ENCODE results near the gene CHRNA4.

The CHRNA4 gene

DNA sequence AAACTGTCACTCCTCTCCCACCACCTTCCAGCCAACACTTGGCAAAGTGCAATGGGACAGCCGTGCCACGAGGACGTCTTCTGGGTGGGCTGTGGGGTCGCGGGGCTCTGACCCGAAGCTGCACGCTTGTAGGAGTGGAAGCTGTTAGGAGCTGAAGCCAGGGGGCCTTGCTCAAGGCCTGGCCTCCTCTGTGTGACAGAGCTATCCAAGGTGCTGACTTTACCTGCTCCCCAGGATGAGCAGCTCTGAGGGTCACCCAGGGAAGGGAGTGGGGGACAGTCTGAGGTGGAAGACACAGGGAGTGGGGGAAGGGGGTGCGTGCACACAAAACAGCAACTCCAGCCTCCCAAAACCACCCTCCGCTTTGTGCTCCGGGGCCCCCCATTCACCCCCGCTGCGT, 17.5 kb upstream of the CHRNA4 start:
- no peak for DNase-seq

DNA sequence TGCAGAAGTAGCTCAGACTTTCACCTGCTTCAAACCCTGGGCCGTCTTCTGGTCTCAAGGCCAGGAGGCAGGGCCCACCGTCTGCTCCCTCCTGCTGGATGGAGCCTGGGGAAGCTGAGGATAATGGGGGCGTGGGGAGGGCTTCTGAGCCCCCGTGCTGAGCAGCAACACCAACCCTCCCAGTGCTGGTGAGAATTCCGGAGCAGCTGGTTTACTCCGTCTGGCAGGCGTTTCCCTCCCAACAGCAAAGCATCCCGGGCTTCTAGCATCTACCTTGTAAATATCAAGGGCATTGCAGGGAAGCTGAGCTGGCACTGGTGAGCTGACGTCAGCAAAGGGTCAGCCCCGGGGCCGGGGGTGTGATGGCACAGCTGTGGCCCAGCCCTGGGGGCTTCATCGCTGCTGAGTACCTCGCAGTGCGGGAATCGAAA, 16.8 kb upstream of the CHRNA4 start:
- no peak for DNase-seq

DNA sequence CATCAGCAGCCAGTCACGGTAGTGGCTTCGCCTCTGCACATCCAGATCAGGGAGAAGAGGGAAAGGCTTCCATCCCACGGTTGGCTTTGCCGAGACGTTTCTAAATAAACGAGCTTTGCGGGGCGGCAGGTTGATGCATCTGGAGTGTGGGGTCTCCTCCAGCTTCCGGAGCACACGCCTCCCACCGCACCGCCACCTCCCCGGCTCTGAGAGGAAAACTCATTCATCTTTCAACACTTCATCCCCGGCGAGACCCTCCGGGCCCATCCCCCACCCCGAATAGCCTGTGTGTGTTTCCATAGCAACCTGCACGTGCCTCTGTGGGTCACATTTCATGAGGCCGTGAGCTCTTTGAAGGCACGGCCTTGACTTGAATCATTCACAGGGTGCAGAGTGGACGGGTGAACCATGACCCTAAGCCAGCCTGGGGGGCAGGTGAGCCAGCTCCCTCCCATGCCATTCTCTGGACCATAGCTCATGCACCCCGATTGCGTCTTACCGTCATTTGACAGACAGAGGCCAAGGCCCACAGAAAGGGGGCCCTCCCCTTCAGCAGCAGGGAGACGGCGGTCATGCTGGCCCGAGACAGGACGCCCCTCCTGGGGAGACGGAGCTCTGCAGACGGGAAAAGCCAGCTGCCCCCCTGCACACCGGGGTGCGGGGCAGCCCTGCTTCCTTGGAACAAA, 16.2 kb upstream of the CHRNA4 start:
- peak; percentile 76 for DNase-seq

DNA sequence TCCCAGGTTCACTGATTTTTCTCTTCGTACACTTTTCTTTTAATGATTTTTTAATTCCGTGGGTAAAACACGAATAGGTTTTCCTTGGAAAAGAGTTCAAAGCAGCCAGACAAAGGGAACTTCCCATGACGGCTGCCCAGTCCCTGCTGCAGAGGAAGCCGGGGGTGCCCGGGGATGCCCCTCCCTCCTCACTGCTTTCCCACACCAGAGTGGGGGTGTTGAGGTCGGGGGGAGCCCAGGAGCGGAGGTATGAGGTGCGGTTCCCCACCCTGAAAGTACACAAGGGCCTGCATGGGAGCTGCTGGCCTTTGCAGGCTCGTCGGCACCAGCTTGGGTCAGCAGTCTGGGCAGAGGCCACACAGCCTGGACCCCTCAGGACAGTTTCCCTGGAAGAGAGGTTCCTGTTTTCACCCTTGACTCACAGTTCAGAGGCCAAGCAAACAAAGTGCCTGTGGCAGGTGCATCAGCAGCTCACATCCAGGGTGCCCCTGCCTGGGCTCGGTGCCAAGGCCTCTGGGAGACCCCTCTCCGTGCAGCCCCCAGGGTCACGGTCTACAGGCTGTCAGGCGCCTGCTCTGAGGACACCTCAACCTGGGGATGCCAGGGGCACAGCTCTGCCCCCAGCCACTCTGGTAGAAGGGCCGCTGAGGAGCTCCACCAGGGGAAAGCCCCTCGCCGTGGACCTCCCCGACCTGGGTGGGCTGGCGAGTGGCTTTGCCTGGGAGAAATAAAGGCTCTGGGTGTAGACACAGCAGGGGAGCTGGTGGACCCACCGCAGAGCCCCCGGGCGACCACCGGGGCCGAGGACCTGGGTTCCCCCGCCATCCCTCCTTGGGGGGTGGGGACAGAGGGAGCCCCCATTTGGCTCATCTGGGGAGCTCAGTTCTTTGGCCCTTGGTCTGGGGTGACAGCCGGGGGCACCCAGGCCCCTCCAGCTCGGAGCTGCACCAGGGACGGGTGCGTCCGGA, 15.4 kb upstream of the CHRNA4 start:
- DNase-seq: no peak

DNA sequence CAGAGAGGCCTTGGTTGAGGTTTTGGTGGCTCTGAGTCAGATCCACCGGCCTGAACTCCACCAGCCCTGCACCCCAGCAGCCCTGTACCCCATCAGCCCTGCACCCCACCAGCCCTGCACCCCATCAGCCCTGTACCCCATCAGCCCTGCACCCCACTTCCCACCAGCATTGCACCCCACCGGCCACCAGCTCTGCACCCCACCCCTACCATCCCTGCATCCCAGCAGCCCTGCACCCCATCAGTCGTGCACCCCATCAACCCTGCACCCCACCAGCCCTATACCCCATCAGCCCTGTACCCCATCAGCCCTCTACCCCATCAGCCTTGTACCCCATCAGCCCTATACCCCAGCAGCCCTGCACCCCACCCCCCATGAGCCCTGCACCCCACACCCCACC, 14.3 kb upstream of the CHRNA4 start:
- DNase-seq: no peak

DNA sequence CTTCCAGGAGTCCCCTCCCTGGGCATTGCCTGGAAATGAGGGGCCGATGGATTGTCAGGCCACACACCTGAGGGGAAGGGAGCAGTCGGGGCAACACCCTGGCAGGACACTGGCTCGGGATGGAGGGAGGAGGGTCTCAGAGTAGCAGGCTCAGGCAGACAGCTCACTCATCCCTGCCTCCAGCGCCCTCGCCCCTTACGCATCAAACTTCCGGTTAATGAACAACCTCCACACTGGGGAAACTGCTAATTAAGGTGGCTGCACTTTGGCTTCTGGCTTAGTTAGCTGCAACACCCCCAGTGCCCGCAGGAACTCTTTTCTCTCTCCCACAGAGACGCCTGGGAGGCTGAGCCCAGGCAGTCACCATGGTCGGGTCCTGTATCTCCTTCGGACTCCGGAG, 13.4 kb upstream of the CHRNA4 start:
- peak; percentile 41 for DNase-seq

DNA sequence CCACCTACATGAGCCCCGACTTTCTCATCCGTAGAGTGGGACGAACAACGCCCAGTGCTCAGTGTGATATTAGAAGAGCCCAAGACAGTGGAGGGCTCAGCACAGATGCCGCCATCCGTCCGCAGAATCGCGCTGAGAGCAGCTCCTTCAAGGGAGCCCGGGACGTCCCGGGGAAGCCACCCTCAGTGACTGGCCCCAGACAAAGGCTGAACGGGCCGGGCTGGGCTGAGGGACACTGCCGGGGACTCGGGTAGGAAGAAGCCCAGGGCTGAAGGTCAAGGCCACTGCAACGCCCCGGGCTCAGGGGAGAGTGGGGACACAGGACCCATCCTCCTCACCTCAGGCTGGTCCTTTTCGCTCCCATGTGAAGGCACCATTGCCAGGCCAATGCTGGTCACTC, 12.8 kb upstream of the CHRNA4 start:
- no peak for DNase-seq

DNA sequence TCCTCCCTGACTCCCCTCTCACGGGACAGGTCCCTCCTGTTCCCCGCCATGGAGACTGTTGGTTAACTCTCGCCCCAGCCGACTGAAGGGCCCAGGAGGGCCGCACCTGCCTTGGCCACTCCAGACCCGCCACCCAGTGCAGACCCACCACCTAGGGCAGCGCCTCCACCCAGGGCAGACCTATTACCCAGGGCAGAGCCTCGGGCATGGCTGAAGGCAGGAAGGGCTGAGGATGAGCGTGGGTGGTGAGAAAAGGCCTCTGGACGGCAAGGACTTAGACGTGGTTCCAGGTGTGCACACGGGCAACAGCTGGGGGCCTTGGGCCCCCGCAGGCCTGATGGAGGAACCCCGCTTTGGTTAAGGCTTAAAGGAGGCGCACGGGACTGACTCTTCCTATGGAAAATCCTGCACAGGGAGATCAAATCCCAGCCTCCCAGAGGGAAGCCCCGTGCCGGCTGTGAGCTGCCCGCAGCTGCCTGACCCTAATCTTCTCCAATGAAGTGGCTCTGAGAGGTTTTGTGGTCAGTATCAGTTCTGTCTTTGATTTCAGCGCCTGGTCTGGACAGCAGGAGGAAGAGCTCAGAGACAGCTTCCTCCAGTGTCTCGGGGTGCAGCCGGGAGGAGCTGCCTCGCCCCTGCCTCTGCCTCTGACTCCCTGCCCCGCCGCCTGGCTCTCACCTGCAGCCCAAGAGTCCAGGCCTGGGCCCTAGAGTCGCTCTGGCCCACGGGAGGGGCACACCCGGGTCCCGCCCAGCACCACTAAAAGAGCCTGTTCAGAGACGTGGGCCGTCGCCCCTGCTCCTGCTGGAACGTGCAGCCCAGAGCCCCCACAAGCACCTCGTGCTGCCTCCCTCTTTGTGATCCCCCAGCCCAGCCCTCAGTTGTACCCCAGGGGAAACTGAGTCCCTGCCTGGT, 12.1 kb upstream of the CHRNA4 start:
- DNase-seq: no peak

DNA sequence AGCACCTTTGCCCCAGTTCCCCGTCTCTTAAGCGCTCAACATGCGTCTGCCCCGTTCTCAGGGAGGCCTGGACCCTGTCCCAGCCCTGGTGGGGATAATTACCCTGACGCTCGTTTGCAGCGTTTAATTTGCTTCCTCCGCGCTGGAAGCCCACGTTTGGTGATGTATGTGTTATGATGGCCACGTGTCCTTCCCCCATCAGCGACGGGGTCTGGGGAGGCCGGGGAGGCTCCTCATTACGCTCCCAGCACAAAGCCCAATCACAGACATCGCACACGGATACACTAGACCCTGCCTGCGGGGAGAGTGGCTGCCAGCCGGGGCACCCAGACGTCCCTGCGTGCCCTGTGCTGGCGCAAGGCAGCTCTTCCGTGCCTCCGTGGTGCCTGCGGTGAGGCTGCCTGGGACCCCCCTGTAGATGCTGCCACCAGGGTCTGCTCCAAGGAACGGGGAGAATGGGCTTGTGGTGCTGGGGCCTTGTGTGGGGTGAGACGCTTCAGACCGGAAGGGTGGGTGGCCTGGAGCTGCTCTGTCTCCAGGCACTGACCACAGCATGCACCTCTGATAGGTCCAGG, 10.2 kb upstream of the CHRNA4 start:
- DNase-seq: no peak

DNA sequence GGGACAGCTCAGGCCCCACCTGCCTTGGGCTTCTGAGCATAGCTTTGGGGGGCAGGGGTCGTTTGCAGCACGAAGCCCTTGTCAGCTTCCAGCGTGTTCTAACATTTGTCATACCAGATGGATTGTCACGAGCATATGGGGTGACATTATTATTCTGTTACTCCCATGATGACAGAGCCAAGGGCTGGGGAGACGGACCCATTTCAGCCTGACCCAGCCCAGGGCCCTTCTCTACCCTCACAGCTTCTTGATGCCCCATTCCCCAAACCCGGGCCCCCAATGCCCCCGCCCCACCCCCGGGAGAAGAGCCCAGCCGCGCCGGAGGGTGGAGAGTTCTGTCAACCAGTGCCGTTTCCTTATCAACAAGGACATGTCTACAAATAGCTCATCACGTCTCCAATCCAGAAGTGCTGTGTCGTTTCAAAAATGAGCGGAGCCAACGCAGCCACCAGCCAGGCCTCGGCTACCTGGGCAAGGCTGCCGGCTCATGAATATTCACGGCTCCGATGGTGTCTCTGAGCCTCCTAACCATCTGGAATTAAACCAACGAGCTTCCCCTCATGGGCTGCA, 9.6 kb upstream of the CHRNA4 start:
- DNase-seq: no peak

DNA sequence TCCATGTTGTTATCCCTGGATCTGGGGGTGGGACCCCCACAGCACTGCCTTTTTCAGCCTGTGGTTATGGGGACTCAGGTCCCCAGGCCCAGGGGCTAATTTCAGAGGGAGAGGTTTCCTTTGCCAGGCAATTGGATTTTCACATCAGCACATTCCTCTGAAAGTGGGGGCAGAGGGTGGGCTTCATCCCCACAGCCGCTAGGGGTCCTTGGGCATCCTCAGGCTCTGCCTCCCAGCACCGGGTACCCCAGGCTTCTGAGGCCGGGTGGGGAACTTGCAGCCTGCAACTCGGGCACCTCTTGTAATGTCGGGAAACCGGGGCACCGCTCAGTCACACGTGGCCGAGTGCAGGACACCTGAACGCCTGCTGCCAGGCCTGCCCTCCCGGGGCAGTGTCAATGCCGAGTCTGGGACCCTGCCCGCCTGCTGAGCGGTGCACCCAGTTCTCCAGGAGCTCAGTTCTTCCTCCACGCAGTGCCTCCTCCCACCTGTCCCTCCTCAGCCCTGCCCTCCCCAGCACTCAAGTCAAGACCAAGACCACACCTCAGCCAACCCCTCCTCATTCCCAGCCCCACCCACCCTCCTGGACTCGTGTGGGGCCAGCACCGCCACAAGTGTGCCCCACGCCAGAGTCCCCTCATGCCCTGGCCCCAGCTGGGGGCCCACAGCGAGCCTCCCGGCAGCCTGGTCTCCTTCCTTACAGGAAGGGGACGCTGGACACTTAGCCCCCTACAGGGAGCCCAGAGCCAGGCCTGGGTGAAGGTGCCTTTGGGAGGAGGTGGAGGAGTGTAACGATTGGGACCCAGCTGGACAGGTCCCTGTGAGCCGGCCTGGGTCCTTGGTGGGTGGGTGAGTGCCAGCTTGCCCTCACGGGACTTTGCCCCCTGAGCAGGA, 8.8 kb upstream of the CHRNA4 start:
- DNase-seq: no peak

DNA sequence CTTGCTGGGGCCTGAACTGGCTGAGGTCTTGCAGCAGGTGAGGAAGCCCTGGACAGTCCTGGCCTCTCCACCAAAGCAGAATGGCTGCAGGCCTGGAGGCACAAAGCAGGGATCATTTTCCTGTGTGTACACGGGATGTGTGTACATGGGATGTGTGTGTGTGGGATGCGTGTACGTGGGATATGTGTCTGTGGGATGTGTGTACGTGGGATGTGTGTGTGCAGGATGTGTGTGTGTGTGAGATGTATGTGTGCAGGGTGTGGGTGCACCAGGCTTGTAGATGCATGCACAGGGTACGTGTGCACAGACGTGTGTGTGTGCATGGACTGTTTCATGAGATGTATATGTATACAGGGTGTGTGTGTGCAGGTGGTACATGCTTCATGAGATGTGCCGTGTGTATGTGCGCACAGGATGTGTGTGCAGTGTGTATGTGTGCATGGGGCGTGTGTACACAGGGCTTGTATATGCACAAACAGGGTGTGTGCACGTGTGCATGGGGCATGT, 7.9 kb upstream of the CHRNA4 start:
- DNase-seq: no peak

DNA sequence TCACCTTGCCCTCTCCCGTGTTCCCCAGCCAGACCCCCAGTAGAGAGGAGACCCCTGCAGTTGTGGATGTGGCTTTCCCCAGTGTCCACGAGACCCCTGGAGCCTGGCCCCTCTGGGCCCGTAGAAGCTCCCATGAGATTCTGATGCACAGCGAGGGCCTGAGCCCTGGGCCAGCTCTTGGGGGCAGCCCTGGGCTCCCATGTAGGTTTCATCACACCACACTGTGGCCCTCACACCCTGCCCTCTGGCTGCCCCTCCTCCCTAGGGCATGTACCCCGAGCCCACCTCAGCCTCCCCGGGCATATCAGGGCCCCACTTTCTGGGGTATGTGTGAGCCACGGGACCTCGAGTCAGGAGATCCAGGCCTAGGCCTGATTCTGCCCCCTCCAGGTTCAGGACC, 7.0 kb upstream of the CHRNA4 start:
- no peak for DNase-seq

DNA sequence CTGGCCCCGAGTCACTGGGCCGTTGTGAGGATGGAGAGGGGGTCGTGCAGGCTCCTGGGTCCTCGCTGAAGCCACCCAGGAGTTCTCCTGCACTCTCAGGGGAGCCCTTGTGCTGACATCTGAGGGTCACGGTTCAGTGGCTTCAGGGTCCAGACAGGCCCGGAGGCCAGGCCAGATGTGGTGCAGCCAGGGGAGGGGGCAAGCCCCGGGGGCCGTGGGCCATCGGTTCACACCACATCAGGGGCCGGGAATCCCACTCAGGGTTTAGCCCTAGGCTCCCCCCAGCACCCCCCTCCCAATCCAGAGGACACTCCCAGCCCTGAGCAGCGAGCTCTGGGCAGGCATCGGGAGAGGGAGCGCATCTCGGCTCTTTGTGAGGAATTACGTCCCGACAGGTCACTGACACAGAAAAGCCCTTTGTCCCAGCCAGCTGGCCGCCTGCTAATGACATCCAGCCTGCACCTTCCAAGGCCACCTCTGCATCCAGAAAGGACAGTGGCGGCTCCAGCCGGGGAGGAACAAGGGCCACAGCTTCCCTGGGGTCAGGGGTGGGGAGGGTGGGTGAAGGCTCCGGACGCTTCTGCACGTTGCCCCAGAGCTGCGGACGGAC, 6.4 kb upstream of the CHRNA4 start:
- DNase-seq: no peak

DNA sequence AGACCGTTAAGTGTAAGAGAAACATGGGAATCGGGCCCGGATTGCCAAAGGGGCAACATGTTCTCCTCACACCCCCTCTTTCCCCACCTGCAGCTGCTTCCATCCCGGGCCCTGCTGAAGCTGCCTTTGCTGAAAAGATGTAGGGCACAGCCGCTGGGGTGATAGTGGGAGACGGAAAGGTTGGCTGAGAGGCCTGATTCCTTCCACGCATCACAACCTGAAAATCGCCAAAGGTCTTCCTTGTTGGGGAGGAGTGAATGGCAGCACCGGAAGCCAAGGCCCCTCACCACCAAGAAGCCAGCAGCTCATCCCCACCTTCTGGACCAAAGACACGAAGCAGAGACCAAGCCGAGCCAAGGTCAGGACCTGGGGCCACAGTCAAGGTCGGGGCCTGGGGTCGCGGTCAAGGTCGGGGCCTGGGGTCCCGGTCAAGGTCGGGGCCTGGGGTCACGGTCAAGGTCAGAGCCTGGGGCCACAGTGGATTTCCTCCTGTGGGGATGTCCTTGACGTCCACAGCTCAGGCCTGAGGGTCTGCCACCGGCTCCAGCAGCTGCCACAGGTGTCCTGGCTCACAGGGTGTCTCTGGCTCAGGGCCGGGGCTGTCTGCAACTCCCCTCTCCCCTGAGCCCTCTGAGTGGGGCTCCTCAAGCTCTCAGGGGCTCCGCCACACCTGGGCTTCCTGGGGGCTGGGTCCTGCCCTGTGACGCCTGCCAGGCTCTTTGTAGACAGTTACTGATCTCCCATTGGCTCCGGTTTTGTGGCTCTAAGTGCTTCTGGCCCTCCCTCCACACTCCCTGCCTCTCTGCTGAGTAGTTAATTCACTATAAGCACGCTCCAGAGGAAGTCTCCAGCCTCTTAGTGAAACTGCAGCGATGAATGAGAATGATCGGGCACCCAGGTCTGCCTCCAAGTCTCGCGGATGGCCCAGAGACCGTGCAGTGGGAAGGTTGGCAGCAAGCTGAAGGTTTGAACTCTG, 5.5 kb upstream of the CHRNA4 start:
- peak; percentile 28 for DNase-seq

DNA sequence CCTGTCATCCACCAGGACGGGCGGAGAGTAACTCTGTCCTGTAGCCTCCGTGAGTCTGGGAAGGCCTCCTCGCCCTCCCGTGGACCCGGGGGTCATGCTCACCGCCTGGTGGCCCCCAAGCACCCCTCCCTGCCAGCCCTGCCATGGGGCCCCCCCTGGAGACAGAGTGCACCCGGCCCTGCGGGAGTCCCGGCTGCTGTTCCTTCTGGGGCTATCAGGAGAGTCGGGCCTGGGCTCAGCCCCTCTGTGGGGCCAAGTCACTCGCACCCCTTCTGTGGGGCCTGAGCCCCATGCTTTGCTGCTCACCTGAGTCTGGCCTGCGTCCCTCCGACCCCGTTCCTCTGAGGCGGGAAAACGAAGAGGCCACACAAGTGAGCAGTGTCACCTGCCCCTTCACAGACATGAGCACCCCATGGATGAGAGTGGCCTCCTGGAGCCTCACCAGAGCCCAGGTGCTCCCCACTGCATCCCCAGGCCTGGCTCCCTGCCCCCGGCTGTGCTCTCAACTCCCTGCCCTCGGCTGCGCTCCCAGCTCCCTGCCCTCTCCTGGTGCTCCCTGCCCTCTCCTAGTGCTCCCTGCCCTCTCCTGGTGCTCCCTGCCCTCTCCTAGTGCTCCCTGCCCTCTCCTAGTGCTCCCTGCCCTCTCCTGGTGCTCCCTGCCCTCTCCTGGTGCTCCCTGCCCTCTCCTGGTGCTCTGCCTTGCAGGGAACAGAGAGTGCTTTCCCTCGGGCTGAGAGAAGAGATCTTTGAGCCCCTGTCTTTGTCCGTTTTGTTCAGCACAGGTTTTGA, 4.6 kb upstream of the CHRNA4 start:
- DNase-seq: no peak

DNA sequence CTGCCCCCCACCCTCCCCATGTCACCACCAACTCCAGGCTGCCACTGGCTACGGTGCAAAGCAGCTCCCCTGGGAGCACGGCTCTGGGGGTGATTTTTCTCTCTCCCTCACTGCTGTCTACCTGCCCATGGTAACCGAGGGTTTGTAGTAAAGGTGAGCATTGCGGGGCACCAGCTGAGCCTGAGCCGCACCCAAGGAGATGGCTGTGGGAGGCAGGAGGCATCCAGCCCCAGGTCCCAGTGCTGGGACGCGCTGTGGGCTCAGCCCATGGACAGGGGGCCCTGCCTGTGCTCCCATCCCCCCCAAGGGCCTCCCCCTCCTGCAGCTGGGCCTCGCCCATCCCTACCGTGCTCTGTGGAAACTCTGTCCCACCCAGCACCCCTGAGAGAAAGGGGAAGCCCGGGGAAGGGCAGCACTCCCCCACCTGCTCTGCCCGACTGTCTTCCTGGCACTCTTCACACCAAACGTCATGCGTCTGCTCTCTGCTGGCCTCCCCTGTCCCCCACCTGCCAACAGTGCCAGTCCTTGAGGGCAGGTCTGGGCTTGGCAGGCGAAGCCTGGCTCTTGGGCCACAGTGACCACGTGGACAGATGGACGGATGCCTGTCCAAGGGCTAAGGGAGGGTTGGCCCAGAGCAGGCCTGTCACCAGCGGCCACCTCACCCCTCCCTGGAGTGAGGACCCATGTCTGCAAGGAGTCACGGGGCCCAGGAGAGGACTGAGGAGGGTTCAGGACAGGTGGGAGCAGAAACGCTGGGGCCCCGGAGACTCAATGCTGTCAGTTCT, 3.8 kb upstream of the CHRNA4 start:
- DNase-seq: no peak

Measured in right kidney (tissue), 1 donor.